ENCODE data around the gene LARP6. TPM values are rescaled to one million over a fixed set of nuclear protein-coding genes. Genes with fewer than 3 reads are reported as not detected.
"Not testable (repeated sequence)": the region's sequence is repeated elsewhere in the genome, so short reads cannot be mapped to it uniquely, and the experiment has no call there.

LARP6 gene
- total RNA-seq, 1 donor from 2014 or later, result 22.6 TPM

DNA sequence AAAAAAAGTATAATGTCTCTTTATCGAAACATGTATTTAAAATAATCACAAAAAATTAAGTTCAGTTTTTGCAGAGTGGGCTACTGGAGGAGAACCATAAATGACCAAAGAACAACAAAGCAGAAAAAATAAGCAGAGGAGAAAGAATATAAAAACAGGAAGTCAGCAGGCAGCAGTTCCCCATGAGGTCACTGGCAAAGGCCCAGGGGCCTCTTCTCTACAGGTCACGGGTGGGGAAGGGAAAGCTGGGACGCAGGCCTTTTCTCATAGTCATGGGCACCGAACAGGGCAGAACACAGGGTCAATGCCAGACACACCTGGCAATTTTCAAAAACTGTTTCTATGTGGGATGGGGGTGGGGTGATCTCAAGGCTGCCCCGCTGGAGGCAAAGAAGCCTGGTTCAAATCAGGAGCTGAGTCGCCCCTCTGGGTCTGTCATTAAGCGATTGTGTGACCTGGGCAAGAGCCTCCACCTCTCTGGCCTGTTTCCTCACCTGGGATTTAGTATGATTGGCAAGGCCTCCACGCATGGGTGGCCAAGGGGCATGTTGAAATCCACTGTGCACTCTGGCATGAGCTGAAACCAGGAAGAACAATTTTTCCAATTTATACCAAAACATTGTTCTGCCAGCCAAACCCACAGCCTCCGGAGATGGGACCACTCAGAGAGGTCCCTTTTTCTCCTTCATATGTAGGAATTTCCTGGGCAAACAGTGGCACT is 46.8 kb downstream of the LARP6 start:
- no peaks in the 10 kb centered on the region for H3K4me1 Mint-ChIP-seq (ENCODE audit: low read depth)

GRCh38 chr15:70804388-70804787 is 49.6 kb downstream of the LARP6 start:
- peaks cover 12% of the 10 kb centered on the region for H3K27me3 Mint-ChIP-seq
- H3K9me3 Mint-ChIP-seq (ENCODE audit: low read depth); H3K4me3 Mint-ChIP-seq (ENCODE audit: low read depth); H3K36me3 Mint-ChIP-seq (ENCODE audit: insufficient read depth); DNase-seq (ENCODE audit: low spot score, unreplicated experiment); H3K4me1 Mint-ChIP-seq (ENCODE audit: low read depth); H3K27ac Mint-ChIP-seq: not testable (repeated sequence)

More for the DNA sequence above, 46.8 kb downstream of the LARP6 start:
- Mint-ChIP-seq H3K36me3 (ENCODE audit: insufficient read depth) (no peaks in the 10 kb centered on the region), H3K27me3 (peaks cover 19% of the 10 kb centered on the region), H3K4me3 (ENCODE audit: low read depth) (no peak overlapping the region), H3K27ac (no peak overlapping the region), H3K9me3 (ENCODE audit: low read depth) (no peaks in the 10 kb centered on the region)
- no peak for TF ChIP-seq CTCF (IDR thresholded peaks at IDR 0.05; ENCODE audit: unreplicated experiment)
- no peak for DNase-seq (ENCODE audit: low spot score, unreplicated experiment)

DNA sequence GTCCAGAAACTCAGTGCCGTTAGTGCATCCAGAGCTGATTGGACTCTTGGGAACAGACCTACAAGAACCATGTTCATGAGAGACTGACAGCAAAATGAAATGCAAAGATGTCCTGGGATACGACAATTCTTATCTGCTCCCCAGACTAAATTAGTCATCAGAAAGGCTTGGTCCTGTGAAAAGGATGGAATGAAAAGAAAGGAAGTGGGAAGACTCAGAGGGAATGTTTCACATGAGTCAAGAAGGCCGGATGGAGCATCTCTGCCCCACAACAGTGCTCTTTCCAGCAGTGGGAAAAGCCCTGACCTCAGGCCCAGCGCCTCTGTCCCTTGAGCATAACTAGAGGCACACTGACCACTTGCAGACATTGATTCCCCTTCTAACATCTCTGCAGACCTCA is 51.3 kb downstream of the LARP6 start:
- Mint-ChIP-seq H3K27ac (no peak overlapping the region), H3K27me3 (peaks cover 12% of the 10 kb centered on the region), H3K9me3 (ENCODE audit: low read depth) (no peaks in the 10 kb centered on the region), H3K36me3 (ENCODE audit: insufficient read depth) (no peaks in the 10 kb centered on the region), H3K4me3 (ENCODE audit: low read depth) (no peak overlapping the region), H3K4me1 (ENCODE audit: low read depth) (peaks cover 3% of the 10 kb centered on the region)
- no peak for TF ChIP-seq CTCF (IDR thresholded peaks at IDR 0.05; ENCODE audit: unreplicated experiment)
- no peak for DNase-seq (ENCODE audit: low spot score, unreplicated experiment)

DNA sequence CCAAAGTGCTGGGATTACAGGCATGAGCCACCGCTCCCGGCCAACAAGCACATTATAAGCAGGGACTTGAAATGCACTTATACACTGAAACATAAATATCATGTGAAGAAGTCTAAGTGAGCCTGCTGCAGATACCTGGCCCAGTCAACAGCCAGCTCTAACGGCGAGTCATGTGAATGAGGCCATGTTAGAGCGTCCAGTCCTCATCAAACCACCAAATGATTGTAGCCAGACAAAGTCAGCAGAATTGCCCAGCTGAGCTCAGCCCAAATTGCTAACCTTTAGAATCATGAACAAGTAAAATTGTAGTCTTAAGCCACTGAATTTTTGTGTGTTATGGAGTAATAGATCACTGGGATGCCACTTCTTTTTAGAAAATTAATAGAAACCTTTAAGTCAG is 52.8 kb downstream of the LARP6 start:
- DNase-seq (ENCODE audit: low spot score, unreplicated experiment), result no peak
- Mint-ChIP-seq H3K27me3 (peaks cover 6% of the 10 kb centered on the region), H3K27ac (no peak overlapping the region), H3K4me3 (ENCODE audit: low read depth) (no peak overlapping the region), H3K4me1 (ENCODE audit: low read depth) (peaks cover 3% of the 10 kb centered on the region), H3K36me3 (ENCODE audit: insufficient read depth) (no peaks in the 10 kb centered on the region), H3K9me3 (ENCODE audit: low read depth) (no peaks in the 10 kb centered on the region)
- TF ChIP-seq CTCF (IDR thresholded peaks at IDR 0.05; ENCODE audit: unreplicated experiment), result no peak

DNA sequence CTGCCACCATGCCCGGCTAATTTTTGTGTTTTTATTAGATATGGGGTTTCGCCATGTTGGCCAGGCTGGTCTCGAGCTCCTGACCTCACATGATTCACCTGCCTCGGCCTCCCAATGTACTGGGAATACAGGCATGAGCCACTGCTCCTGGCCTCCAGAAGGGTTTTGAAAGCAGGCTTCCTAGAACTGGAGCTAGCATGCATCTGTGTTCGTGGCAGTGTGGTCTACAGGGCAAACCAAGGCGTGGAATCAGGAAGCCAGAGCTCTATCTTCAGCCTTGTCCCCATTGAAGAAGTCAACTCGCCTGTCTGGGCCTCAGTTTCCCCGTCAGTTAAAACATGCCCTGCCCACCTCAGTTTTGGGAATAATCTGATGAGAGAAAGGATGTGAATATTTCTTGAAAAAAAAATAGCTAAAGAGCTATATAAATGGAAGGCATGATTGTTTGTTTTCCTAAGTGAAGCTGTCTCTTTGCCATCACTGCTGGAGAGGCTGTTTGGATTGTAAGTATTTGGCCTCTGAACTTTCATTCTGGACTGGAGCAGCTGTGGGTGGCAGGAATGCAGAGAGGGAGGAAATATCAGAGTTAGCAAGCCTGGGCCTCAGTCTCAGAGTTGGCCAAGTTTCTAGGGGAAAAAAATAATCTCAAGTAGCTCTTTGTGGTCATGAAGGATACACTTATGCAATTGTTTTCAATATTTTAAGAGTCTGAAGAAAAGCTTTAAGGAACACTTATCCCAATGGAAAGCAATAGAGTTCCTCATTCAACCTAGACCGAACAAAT is 54.1 kb downstream of the LARP6 start:
- Mint-ChIP-seq H3K4me1 (ENCODE audit: low read depth) (peaks cover 3% of the 10 kb centered on the region), H3K27ac (no peak overlapping the region), H3K27me3 (peaks cover 2% of the 10 kb centered on the region), H3K4me3 (ENCODE audit: low read depth) (no peak overlapping the region), H3K36me3 (ENCODE audit: insufficient read depth) (no peaks in the 10 kb centered on the region), H3K9me3 (ENCODE audit: low read depth) (no peaks in the 10 kb centered on the region)
- TF ChIP-seq CTCF (IDR thresholded peaks at IDR 0.05; ENCODE audit: unreplicated experiment), result no peak
- no peak for DNase-seq (ENCODE audit: low spot score, unreplicated experiment)
